Stimulated activated CD8-positive, alpha-beta memory T cell treated with anti-CD3 and anti-CD28 coated beads, Interleukin-12 subunit alpha, Interleukin-12 subunit beta, amount 100 ng/mL, for 24 hours (primary cell): ENCODE measurements around the gene CLIC5.

Experiments
- DNase-seq: peaks from one replicate; pipeline ENCODE4 v3.0.0-alpha.2; 2020; ENCODE audit errors: extremely low read depth

The CLIC5 gene

DNA sequence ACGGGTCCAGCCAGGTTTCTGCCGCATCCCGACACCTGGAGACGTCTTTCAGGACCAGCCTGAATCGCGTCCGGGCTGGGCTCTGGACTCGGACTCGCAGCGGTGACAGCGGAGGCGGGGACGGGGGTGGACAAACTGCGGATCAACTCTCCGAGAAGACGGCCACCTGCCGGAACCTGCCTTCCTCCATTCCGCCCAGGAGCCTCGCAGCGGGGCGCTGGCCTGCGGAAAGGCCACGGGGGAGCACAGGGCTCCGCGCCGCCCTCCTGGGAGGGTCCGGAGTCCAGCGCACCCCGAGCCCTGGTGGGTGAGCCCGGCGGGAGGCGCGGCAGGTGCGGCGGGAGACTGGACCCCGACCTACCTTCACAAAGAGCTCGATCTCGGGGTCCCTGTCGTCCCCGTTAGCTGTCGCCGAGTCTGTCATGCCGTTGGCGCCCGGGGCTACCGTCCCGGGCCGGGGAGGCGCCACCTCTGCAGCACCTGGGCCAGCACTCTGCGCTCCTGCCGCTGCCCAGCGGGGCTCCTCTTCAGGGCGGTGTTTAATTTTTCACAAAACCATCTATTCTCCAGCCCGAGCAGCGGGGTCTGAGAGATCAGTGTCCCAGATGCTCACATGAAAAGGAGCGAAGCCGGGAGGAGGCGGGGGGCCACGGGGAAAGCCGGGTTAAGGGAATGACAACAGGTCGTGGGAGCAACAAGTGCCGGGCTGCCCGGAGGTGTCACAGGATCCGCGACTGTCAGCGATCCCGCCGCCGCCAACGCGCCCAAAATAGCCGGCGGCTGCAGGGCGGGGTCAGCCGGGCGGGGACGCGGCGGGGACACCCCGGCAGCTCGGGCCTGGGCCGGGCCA is at the start of gene CLIC5:
CLIC5 (minus strand) TSS at position 742 of the 850 bp plus-strand sequence; CDS start at position 424, 318 bp downstream.
- DNase-seq, result no peak

DNA sequence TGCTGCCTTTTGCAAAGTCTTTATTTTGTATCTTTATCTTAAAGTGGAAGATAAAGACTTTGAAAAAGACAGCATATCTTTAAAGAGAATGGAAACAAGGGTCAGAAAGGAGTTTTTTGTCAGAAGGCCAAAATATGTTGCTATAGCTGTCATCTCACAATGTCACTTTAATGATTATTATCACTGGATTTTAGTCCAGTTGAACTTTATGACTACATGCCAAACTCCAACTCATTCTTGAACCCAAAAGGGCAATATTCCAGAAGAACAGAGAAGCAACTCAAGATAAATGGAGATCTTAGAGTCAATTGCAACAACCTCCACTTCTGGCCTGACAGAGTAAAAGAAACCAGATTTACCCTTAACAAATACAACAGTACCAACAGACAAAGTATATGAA is 47.3 kb upstream of the CLIC5 start:
- DNase-seq, result no peak

GRCh38 chr6:46062312-46062711 is 46.7 kb upstream of the CLIC5 start:
- no peak for DNase-seq

- no peak for DNase-seq
Measured at GRCh38 chr6:46061497-46061896, 45.8 kb upstream of the CLIC5 start.

GRCh38 chr6:46059608-46060007 is 43.9 kb upstream of the CLIC5 start:
- no peak for DNase-seq

- DNase-seq, result no peak
Measured at GRCh38 chr6:46058951-46059350, 43.3 kb upstream of the CLIC5 start.

DNA sequence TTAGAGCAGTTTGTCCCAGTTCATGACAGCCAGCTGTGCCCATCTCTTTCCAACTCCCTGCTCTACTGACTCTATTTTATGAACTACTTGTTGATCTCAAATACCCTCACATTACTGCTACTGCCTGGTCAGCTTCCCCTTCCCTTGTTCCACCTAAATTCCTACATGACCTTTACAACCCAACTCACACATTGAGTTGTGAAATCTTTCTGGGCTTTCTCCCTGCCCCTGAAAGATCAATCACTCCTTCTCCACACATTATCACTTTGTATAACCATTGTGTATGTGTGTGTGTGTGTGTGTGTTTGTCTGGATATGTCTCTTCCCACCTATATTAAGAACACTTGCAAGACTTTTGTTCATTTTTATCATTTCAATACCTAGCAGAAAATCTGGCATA is 42.1 kb upstream of the CLIC5 start:
- DNase-seq, result no peak

DNA sequence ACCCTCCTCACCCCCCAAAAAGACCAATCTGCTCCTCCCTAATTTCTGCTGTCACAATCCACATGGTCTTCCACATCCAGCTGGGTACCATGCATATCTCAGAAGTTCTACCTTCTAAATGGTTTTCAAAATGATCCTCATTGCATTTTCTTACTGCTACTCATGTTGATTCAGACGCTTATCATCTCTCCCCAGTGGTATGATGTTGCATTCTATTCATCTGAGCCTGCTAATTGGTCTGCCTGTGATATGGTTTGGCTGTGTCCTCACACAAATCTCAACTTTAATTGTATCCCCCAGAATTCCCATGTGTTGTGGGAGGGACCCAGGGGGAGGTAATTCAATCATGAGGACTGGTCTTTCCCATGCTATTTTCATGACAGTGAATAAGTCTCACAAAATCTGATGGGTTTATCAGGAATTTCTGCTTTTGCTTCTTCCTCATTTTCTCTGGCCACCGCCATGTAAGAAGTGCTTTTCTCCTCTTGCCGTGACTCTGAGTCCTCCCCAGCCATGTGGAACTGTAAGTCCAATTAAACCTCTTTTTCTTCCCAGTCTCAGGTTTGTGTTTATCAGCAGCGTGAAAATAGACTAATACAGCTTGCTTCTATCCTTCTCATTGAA is 41.4 kb upstream of the CLIC5 start:
- no peak for DNase-seq

DNA sequence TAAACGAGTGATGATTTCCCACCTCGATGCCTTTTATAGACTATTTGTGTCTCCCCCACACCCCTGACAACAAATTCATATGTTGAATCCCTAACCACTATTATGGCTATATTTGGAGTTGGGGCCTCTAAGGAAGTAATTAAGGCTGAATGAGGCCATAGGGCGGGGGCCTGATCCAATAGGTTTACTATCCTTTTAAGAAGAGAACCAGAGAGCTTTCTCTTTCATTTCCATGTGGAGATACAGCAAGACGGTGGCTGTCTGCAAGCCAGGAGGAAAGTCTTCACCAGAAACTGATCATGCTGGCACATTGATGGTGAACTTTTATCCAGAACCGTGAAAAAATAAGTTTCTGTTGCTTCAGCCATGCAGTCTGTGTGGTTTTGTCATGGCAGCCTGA is 38.9 kb upstream of the CLIC5 start:
- DNase-seq, result no peak

- no peak for DNase-seq
Measured at GRCh38 chr6:46053039-46053933, 37.6 kb upstream of the CLIC5 start.

- no peak for DNase-seq
Measured at GRCh38 chr6:46052479-46052878, 36.8 kb upstream of the CLIC5 start.

- no peak for DNase-seq
Measured at GRCh38 chr6:46051962-46052361, 36.3 kb upstream of the CLIC5 start.

DNA sequence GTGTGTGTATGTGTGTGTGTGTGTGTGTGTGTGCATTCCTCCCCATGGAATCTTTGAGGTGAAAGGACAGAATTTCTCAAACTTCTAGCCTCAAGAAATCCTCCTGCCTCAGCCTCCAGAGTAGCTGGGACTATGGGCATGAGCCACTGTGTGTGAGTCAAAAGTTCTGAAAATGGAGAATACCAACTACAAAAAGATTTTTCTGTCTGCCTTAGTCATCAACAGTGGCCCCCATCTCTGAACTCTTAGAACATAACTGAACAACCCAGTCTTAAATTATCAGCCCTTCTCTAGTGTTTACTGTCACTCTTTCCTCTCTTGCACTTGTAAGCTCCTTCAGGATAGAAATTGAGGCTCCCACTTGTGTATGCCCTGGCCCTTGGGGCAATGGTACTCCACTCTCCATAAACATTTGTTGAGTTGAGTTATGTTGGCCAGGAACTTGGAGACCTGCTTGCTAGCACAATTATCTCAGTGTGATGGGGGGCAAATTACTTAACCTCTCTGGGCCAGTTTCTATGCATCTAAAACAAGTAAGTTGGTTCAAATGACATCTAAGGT is 35.3 kb upstream of the CLIC5 start:
- DNase-seq, result no peak

DNA sequence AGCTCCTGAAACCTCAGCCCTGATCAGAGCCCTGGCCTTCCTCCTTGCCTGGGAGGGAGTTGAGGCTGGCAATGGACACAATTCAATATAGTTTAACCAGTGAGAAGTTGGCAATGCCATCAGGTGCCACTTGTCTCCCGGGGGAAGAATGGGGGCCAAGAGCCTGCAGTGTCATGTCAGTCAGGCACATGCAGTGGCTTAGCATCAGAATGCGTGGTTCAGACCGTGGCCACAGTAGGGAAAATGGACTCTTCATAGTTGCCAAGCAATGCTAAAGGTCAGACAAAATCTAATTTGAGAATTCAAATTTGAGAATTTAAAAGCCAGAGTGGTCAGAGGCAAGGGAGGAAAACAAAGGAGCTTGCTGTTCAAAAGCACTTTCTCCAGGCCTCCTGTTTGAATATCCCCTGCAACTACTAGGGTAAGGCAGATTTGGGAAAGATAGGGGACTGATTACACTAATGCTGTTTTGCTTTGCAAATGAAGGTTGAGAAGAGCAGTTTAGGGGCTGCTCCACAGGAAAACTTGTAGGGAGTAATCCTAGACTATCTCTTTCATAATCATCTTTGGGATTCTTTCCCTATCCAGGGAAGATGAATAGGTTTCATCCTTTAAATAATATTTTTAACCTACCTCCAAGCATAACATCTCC is 33.1 kb upstream of the CLIC5 start:
- no peak for DNase-seq

DNA sequence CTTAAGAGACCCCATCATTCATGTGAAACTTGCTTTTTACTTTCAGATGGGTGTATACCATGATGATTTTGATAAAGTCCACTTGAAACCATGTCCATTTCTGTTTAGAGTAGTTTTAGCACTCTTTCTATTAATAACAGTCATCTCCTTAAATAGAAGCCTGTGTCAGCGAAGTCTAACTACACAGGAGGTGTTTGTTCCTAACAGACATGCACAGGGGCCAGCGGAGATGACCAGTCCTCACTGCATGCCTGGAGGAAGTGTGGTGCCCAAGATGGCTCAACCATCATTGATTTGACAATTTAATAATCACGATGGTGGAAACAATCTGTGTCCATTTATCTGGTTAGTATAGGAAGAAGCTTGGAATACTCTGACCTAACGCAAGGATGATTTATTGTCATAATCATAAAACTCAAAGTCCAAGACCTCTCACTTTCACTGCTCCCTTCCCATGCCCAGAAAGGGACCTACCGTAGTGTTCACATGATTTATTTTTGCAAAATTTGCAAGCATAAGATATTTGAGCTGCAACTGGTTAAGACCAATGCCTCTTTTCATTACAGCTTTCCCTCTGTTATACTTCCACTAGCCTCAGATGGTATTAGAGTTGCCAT is 31.0 kb upstream of the CLIC5 start:
- DNase-seq, result no peak

GRCh38 chr6:46044881-46045617 is 29.4 kb upstream of the CLIC5 start:
- DNase-seq, result no peak

DNA sequence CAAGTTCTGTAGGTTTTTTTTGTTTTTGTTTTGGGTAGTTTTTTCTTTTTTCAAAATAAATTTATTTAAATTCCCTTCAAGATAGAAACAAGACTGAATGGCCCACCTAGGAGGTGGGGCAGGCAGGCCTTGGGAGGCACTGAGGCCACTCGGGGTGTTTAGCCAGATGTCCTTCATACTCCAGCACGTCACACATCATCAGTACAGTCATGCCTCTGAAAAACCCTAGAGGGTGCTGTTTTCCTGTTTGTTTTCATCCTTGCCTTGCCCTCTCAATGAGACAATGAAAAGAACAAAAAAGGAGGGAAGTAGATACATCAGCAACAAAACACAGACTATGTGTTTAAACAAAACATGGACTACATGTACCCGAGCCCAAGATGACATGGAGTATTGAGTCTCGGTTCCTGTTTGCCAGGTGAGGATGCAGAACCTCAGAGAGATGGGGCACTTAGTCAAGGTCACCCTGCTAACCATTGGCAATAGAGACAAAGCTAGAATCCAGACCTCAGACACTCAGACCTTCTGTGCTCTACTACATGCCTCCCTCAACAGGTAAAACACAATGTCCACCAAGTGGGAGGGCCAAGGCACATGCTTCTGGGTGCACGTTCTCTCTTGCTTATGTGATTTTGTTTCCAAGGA is 26.8 kb upstream of the CLIC5 start:
- DNase-seq, result no peak

DNA sequence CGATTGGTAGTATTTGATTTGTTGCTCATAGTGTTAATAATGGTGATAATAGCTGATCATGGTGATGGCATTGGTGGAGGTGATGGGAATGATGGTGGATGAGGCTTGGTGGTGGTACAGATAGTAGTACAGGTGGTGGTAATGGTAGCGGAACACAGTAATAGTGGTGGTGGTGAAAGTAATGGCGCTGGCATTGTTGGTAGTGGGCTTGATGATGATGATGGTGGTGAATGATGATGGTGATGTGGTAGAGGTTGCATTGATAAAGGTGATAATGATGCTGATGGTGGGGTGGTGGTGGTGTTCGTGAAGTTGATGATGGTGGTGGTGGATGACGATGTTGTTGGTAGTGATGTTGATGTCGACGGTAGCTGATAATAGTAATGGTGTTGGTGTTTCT is 24.6 kb upstream of the CLIC5 start:
- no peak for DNase-seq

DNA sequence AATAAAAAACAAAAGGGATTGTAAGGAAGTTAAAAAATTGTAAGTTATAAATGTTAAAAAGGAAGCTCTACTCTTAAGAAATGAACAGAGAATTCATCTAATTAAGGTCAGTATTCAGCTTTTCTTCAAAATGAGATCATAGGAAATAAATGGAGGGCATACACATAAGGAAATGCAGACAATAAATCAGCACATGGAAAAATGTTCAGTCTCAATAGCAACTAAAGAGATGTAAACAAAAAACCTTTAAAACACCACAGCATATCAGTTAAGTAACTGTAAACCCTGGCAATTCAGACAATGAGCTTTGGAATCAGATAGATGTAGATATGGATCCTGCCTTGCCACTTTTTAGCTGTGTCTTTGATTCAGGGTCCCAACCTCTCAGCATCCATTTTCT is 24.0 kb upstream of the CLIC5 start:
- no peak for DNase-seq

- no peak for DNase-seq
Measured at GRCh38 chr6:46036911-46037310, 21.3 kb upstream of the CLIC5 start.
